GM19438 (cell line): ENCODE results near the gene ABCF2.

Source experiments
- ATAC-seq: cut with Tn5 transposase; IDR thresholded peaks from one replicate; pipeline ENCODE4 v1.9.1; 2021; ENCODE audit warnings: low read depth; ENCODE audit not compliant: unreplicated experiment

ABCF2 gene

GRCh38 chr7:151252961-151253711, 26.1 kb upstream of the ABCF2 start:
- no peak for ATAC-seq

- ATAC-seq, result no peak
Measured at GRCh38 chr7:151252561-151252835, 25.5 kb upstream of the ABCF2 start.

GRCh38 chr7:151251689-151252560, 24.9 kb upstream of the ABCF2 start:
- ATAC-seq, result no peak

GRCh38 chr7:151251328-151251688, 24.3 kb upstream of the ABCF2 start:
- ATAC-seq, result no peak

- no peak for ATAC-seq
Measured at GRCh38 chr7:151250181-151251132, 23.5 kb upstream of the ABCF2 start.

GRCh38 chr7:151249732-151250072, 22.7 kb upstream of the ABCF2 start:
- ATAC-seq, result no peak

- ATAC-seq, result no peak
Measured at GRCh38 chr7:151249034-151249731, 22.2 kb upstream of the ABCF2 start.

- no peak for ATAC-seq
Measured at GRCh38 chr7:151248346-151249033, 21.5 kb upstream of the ABCF2 start, which contains the start of gene SMARCD3. Gene SMARCD3, minus strand, starts transcription at chr7:151248694. Its CDS starts 132 bp downstream, at chr7:151248562.

- ATAC-seq, result no peak
Measured at GRCh38 chr7:151247611-151248345, 20.8 kb upstream of the ABCF2 start.

GRCh38 chr7:151246851-151247580, 20.0 kb upstream of the ABCF2 start:
- no peak for ATAC-seq

GRCh38 chr7:151246102-151246850, 19.3 kb upstream of the ABCF2 start:
- ATAC-seq, result no peak

GRCh38 chr7:151245360-151246101, 18.5 kb upstream of the ABCF2 start:
- no peak for ATAC-seq

- no peak for ATAC-seq
Measured at GRCh38 chr7:151244841-151245346, 17.9 kb upstream of the ABCF2 start.

GRCh38 chr7:151244196-151244840, 17.3 kb upstream of the ABCF2 start:
- no peak for ATAC-seq

GRCh38 chr7:151243408-151244195, 16.6 kb upstream of the ABCF2 start:
- no peak for ATAC-seq

GRCh38 chr7:151243045-151243349, 16.0 kb upstream of the ABCF2 start:
- ATAC-seq, result no peak
